ENCODE results near the gene HABP4.

GRCh38 chr9:96429732-96430131, 20.2 kb upstream of the HABP4 start:
- TF ChIP-seq POLR2A (IDR thresholded peaks at IDR 0.05; ENCODE audit: low read length) (no peak), GATA1 (IDR thresholded peaks at IDR 0.05; ENCODE audit: low read depth, low read length) (no peak)

All from erythroblast (primary cell).